Mucosa of rectum (tissue), 2 donors: ENCODE results near the gene MAP10.

Experiments used
- H3K27ac ChIP-seq, 2 donors: one replicate each; pipeline ENCODE4 v1.7.0; 2013; ENCODE audit warnings: inconsistent platforms in 2 of 2, low read depth in 2 of 2, low read length in 2 of 2
- H3K27me3 ChIP-seq, 2 donors: one replicate each; pipeline ENCODE4 v1.7.0; 2013; ENCODE audit warnings: low read length in 2 of 2; ENCODE audit not compliant: control insufficient read depth in 2 of 2, insufficient read depth in 2 of 2
- H3K36me3 ChIP-seq, 2 donors: one replicate each; pipeline ENCODE4 v1.7.0; 2013; ENCODE audit warnings: low read length in 2 of 2; ENCODE audit not compliant: control insufficient read depth in 2 of 2, insufficient read depth in 2 of 2
- H3K4me1 ChIP-seq, 2 donors: one replicate each; pipeline ENCODE4 v1.7.0; 2013; ENCODE audit warnings: low read length in 2 of 2, mild to moderate bottlenecking in 1 of 2; ENCODE audit not compliant: control insufficient read depth in 2 of 2, insufficient read depth in 2 of 2
- H3K4me3 ChIP-seq, 2 donors: one replicate each; pipeline ENCODE4 v1.7.0; 2013; ENCODE audit warnings: low read length in 2 of 2
- H3K9ac ChIP-seq, 2 donors: one replicate each; pipeline ENCODE4 v1.7.0; 2013; ENCODE audit warnings: low read length in 2 of 2, low read depth in 1 of 2, mild to moderate bottlenecking in 1 of 2
- H3K9me3 ChIP-seq, 2 donors: one replicate each; pipeline ENCODE4 v1.7.0; 2013; ENCODE audit warnings: low read length in 2 of 2; ENCODE audit not compliant: control insufficient read depth in 2 of 2
- donor health status: healthy.
- donor health status: Normal muscosa, but diverticular disease.

MAP10 gene

DNA sequence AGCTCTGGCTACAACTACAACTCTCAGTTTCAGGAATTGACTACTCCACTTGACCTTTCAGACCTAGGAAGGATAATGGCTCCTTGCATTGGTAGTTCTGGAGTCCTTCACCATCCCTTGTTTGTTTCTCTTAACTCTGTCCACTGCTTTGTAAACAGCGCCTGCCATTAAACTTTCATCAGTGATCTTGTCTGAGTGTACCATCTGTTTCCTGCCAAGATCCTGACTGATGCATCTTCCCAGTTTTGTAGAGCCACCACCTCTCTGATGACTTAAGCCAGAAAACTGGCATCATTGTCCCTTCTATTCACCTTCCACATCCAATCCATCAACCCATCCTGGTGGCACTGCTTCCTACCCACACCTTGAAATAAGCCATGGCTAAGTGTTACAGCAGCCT, 15.2 kb downstream of the MAP10 start:
- H3K4me1 ChIP-seq = no peaks in the 10 kb centered on the region
- no peaks in the 10 kb centered on the region for H3K36me3 ChIP-seq
- H3K27me3 ChIP-seq = no peaks in the 10 kb centered on the region
- no peak overlapping the region for H3K4me3 ChIP-seq
- no peak overlapping the region for H3K9ac ChIP-seq
- no peak overlapping the region for H3K27ac ChIP-seq
- no peaks in the 10 kb centered on the region for H3K9me3 ChIP-seq

DNA sequence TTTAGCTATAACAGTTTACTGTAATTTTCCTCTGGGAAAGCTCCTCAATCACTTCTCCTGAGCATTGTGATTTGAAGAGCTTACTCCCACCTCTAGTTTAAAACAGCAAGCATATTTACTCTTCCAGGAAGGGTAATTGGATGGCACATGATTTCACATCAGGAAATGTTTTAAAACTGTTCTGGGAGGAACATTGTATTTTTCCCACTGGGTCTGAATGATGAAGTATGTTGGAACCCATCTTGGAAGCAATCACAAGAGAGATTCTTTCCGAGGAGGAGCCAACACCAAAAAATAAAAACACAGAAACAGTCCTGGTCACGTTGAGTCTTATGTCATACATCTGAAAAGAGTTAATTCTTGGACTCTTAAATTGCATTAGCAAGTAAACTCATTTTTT, 17.3 kb downstream of the MAP10 start:
- Histone ChIP-seq H3K27me3 (no peaks in the 10 kb centered on the region), H3K4me3 (no peak overlapping the region), H3K36me3 (no peaks in the 10 kb centered on the region), H3K9me3 (no peaks in the 10 kb centered on the region), H3K27ac (no peak overlapping the region), H3K9ac (no peak overlapping the region), H3K4me1 (no peaks in the 10 kb centered on the region)

DNA sequence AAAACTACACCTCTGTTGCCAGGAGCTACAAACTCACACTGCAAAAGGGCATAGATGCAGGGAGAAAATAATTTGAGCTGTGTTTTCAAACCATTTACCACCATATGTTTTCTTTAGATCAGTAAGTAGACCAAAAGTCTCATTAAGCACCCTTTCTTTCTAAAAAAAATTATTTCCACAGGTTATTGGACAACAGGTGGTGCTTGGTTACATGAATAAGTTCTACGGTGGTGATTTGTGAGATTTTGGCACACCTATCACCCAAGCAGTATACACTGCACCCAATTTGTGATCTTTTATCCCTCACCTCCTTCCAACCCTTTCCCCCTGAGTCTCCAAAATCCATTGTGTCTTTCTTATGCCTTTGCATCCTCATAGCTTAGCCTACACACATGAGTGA, 21.1 kb downstream of the MAP10 start:
- H3K27me3 ChIP-seq = no peaks in the 10 kb centered on the region
- no peaks in the 10 kb centered on the region for H3K4me1 ChIP-seq
- no peak overlapping the region for H3K4me3 ChIP-seq
- H3K9ac ChIP-seq = no peak overlapping the region
- H3K27ac ChIP-seq = no peak overlapping the region
- H3K36me3 ChIP-seq = no peaks in the 10 kb centered on the region
- no peaks in the 10 kb centered on the region for H3K9me3 ChIP-seq

DNA sequence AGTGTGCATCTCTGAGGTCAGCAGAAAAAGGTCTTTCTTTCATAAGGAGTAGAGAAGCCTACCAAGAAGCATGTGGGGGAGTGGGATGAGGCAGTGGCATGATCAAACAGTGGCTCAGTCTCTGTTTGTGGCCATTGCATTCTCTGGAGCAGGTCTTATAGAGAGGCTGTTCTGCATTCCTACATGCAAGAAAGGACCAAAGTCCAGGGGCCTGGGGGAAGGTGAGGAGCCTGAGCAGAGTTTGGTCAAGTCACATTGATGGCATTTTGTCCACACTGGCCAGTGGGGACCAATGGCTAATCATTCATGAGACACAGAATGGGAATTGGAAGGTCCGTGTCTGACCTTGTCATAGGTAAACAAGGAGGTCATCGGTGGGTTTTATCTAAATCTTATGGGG, 25.4 kb downstream of the MAP10 start:
- Histone ChIP-seq H3K27me3 (no peaks in the 10 kb centered on the region), H3K9ac (no peak overlapping the region), H3K36me3 (no peaks in the 10 kb centered on the region), H3K27ac (no peak overlapping the region), H3K9me3 (no peaks in the 10 kb centered on the region), H3K4me3 (no peak overlapping the region), H3K4me1 (no peaks in the 10 kb centered on the region)

DNA sequence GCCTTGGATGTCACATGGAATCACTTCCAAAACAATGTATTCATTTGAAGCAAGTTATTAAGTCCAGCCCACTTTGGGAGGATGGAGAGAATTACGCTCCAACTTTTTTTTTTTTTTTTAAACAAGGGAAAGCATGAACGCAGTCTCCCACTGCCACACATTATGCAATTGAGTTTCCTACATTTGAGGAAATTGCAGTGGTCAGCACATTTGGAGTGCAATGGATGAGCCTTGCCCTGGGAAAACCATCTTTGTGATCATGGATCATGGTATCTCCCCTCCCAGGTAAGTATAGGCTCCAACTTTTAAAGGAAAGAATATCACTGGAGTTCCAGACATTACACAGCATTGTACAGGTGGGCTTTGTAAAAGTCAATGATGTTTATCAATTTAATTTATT, 26.7 kb downstream of the MAP10 start:
- no peaks in the 10 kb centered on the region for H3K9me3 ChIP-seq
- no peak overlapping the region for H3K9ac ChIP-seq
- no peak overlapping the region for H3K4me3 ChIP-seq
- no peak overlapping the region for H3K27ac ChIP-seq
- no peaks in the 10 kb centered on the region for H3K27me3 ChIP-seq
- H3K4me1 ChIP-seq = no peaks in the 10 kb centered on the region
- H3K36me3 ChIP-seq = no peaks in the 10 kb centered on the region

DNA sequence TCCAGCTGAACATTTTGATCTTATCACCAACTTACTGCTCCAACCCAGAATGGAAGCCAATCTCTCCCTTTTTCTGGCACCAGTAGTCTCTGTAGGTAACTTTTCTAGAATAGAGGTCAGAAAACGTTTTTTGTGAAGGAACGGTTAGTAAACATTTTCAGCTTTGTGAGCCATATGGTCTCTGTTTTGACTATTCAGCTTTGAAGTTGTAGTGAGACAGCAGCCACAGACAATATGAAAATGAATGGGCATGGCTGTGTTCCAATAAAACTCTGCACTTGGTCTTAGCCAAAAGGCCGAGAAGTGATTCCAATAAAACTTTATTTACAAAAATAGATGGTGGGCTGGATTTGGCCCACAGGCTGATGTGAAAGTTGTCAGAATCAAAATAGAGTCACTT, 28.9 kb downstream of the MAP10 start:
- no peak overlapping the region for H3K4me3 ChIP-seq
- H3K4me1 ChIP-seq = no peaks in the 10 kb centered on the region
- H3K27ac ChIP-seq = no peak overlapping the region
- H3K36me3 ChIP-seq = no peaks in the 10 kb centered on the region
- H3K9ac ChIP-seq = no peak overlapping the region
- no peaks in the 10 kb centered on the region for H3K9me3 ChIP-seq
- H3K27me3 ChIP-seq = no peaks in the 10 kb centered on the region

DNA sequence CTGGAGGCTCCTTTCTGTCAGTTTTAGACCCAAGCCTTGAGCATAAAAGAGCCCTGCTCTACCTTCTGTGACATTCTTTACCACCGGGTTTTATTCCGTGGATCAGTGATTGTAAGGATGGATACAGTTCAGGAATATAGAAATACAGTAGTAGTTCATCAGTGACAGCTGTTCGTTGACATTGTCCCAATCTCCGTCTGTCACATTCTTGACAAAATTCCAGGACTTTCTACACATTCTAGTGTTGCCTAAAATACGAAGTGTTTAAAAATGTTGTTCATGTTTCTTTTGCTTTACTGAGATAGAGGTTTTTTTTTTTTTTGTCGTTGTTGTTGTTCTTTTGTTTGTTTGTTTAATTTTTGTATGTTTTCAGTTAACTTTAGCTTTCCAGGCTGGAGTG, 29.9 kb downstream of the MAP10 start:
- Histone ChIP-seq H3K4me3 (no peak overlapping the region), H3K36me3 (no peaks in the 10 kb centered on the region), H3K9ac (no peak overlapping the region), H3K27me3 (no peaks in the 10 kb centered on the region), H3K9me3 (no peaks in the 10 kb centered on the region), H3K4me1 (no peaks in the 10 kb centered on the region), H3K27ac (no peak overlapping the region)

DNA sequence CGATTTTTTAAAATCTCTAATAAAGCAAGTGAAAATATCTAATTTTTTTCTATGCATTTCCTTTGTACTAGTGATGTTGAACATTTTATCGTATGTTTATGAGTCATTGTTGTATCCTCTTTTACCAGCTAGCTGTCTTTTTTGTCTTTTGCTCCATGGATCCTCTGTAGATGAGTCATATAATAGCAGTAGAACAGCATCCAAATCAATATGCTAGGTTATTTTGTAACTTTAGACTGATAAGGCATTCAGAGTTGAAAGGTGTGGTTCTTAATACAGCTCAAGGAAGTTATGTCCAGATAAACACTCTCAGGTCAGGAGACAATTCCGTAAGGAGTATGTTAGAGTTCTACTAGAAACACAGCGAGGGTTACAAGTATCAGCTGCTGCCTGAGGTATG, 31.9 kb downstream of the MAP10 start:
- Histone ChIP-seq H3K27ac (no peak overlapping the region), H3K9me3 (no peaks in the 10 kb centered on the region), H3K9ac (no peak overlapping the region), H3K4me1 (no peaks in the 10 kb centered on the region), H3K4me3 (no peak overlapping the region), H3K36me3 (no peaks in the 10 kb centered on the region), H3K27me3 (no peaks in the 10 kb centered on the region)

DNA sequence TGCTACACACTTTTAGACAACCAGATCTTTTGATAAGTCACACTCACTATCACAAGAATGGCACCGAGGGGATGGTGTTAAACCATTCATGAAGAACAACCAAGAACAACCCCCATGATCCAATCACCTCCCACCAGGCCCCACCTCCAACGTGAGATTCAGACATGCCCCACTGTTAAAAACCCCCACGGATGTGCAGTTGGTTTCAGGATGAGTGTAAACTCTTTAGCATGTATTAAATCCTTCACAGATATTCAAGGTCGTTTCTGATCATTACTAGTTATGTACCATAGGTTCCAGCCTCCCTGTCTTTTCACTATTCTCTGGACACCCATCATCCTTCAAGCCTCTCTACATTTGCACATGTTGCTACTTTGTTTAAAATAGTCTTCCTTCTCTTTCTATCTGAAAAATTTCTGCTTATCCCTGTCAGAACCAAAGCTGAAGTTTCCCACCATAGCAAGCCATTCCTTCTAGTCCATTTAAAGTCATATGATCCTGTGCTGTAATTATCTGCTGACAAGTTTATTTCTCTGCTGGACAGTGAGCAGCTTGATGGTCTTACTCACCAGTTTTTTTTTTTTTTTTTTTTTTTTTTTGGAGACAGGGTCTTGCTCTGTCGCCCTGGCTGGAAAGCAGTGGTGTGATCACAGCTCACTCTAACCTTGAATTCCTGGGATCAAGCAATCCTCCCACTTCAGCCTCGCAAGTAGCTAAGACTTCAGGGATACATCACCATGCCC, 36.8 kb downstream of the MAP10 start:
- Histone ChIP-seq H3K9me3 (no peaks in the 10 kb centered on the region), H3K4me3 (no peak overlapping the region), H3K9ac (no peak overlapping the region), H3K36me3 (no peaks in the 10 kb centered on the region), H3K27ac (no peak overlapping the region), H3K27me3 (no peaks in the 10 kb centered on the region), H3K4me1 (no peaks in the 10 kb centered on the region)

DNA sequence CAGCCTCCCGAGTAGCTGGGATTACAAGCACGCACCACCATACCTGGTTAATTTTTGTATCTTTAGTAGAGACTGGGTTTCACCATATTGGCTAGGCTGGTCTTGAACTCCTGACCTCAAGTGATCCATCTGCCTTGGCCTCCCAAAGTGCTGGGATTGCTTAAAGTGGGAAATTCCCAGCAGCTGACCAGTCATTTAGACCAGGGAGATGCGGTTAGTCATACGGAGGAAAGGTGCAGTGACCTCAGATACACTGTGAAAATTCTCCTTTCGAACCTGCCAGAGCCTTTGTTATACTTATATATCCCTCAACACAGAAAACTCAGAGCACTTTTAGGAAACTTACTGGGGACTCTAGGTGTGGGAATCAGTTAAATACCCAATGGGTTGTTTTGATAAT, 39.6 kb downstream of the MAP10 start:
- no peak overlapping the region for H3K4me3 ChIP-seq

More for the DNA sequence above, 39.6 kb downstream of the MAP10 start:
- H3K27ac ChIP-seq = no peak overlapping the region
- no peaks in the 10 kb centered on the region for H3K27me3 ChIP-seq
- no peak overlapping the region for H3K9ac ChIP-seq
- H3K36me3 ChIP-seq = no peaks in the 10 kb centered on the region
- H3K4me1 ChIP-seq = no peaks in the 10 kb centered on the region
- no peaks in the 10 kb centered on the region for H3K9me3 ChIP-seq
